Measurements from ENCODE around the gene FYN. TPM values are rescaled to one million over a fixed set of nuclear protein-coding genes. Genes with fewer than 3 reads are reported as not detected.

The FYN gene
- polyA plus RNA-seq, 1 donor (not counting 4 experiments of a cell fraction or from before 2014, with no cell fraction given): 24.7 TPM

- Histone ChIP-seq H3K4me2 (ENCODE audit: control insufficient read depth, extremely low read depth, insufficient read depth, low read depth, low read length) (no peak overlapping the region), H3K27me3 (ENCODE audit: control insufficient read depth, extremely low read depth, insufficient read depth, low read length) (no peaks in the 10 kb centered on the region), H4K20me1 (ENCODE audit: control insufficient read depth, extremely low read depth, insufficient read depth, low read length) (no peaks in the 10 kb centered on the region), H3K9ac (ENCODE audit: control insufficient read depth, extremely low read depth, insufficient read depth, low read length) (no peak overlapping the region), H2AFZ (ENCODE audit: control insufficient read depth, low read length) (no peak overlapping the region), H3K9me3 (ENCODE audit: control insufficient read depth, low read depth, low read length) (no peaks in the 10 kb centered on the region), H3K36me3 (ENCODE audit: control insufficient read depth in 2 of 2, extremely low read depth in 1 of 2, insufficient read depth in 2 of 2, low read length in 2 of 2) (peaks cover 1 to 5% of the 10 kb centered on the region in 2 experiments), H3K79me2 (ENCODE audit: control insufficient read depth, insufficient read depth, low read length) (peaks cover 3% of the 10 kb centered on the region), H3K4me3 (ENCODE audit: control insufficient read depth in 2 of 3, extremely low read depth in 1 of 3, insufficient read depth in 2 of 3, low read depth in 1 of 3, low read length in 3 of 3) (no peak overlapping the region), H3K9me1 (ENCODE audit: control insufficient read depth, extremely low read depth, insufficient read depth, low read length) (no peaks in the 10 kb centered on the region), H3K4me1 (ENCODE audit: control insufficient read depth, extremely low read depth, insufficient read depth, low read length) (no peaks in the 10 kb centered on the region), H3K27ac (ENCODE audit: control insufficient read depth, insufficient read depth, low read length) (no peak overlapping the region)
- dilution Hi-C loops (cut with MboI; ENCODE audit: extremely low pct_ligation_motif_present, low sequenced_read_pairs): no loop called here
- no peak for DNase-seq (ENCODE audit: low read depth, low spot score)
- TF ChIP-seq CTCF (optimal IDR thresholded peaks at IDR 0.05 in 1 of 3, IDR thresholded peaks at IDR 0.05 in 1 of 3, conservative IDR thresholded peaks at IDR 0.05 in 1 of 3; ENCODE audit: extremely low read depth in 1 of 3, insufficient read depth in 2 of 3, low read length in 3 of 3) (no peak), EZH2 (IDR thresholded peaks at IDR 0.05; ENCODE audit: low read length) (no peak)
- FAIRE-seq: no peak
Observed at GRCh38 chr6:111844376-111844775, 28.9 kb downstream of the FYN start.

DNA sequence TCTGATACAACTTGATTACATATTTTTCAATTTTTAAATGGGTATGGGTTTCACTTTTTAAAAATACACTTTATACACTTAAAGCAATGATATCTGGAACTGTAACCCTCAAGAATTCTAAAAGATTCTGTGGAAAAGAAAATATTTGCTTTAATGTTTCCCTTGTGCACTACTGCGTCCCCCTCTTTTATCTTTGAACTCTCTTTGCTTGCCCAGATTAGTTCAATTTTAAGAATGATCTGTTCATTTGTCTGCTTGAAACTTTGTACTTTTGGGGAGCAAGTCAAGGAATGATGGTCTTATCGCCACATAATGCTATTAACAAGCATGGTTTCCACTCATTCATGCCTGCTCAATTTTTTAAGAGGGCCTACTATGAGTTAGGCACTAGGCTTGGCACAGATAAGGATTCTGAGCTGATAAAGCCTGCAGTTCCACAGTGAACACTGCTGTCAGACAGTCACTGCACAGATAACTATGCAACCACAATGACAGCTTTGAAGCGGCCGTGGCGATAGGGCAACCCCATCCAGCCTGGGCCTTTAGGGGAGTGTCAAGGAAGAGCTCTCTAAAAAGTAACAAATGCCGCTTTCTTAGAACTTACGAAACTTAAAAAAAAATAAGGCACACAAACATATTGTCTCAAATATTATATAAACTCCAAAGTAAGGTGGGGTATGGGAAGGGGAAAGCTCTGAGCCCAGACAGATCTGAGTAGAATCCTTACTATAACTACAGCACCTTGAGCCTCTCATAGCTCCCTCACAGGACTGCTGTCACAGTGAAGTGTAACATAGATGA is 29.7 kb downstream of the FYN start:
- Histone ChIP-seq H3K4me2 (ENCODE audit: control insufficient read depth, extremely low read depth, insufficient read depth, low read depth, low read length) (no peak overlapping the region), H3K9ac (ENCODE audit: control insufficient read depth, extremely low read depth, insufficient read depth, low read length) (no peak overlapping the region), H3K4me1 (ENCODE audit: control insufficient read depth, extremely low read depth, insufficient read depth, low read length) (no peaks in the 10 kb centered on the region), H4K20me1 (ENCODE audit: control insufficient read depth, extremely low read depth, insufficient read depth, low read length) (no peaks in the 10 kb centered on the region), H3K79me2 (ENCODE audit: control insufficient read depth, insufficient read depth, low read length) (no peaks in the 10 kb centered on the region), H3K27me3 (ENCODE audit: control insufficient read depth, extremely low read depth, insufficient read depth, low read length) (no peaks in the 10 kb centered on the region), H3K9me1 (ENCODE audit: control insufficient read depth, extremely low read depth, insufficient read depth, low read length) (no peaks in the 10 kb centered on the region), H2AFZ (ENCODE audit: control insufficient read depth, low read length) (no peak overlapping the region), H3K36me3 (ENCODE audit: control insufficient read depth in 2 of 2, extremely low read depth in 1 of 2, insufficient read depth in 2 of 2, low read length in 2 of 2) (peaks cover 1 to 5% of the 10 kb centered on the region in 2 experiments), H3K9me3 (ENCODE audit: control insufficient read depth, low read depth, low read length) (no peaks in the 10 kb centered on the region), H3K27ac (ENCODE audit: control insufficient read depth, insufficient read depth, low read length) (no peak overlapping the region), H3K4me3 (ENCODE audit: control insufficient read depth in 2 of 3, extremely low read depth in 1 of 3, insufficient read depth in 2 of 3, low read depth in 1 of 3, low read length in 3 of 3) (no peak overlapping the region)
- dilution Hi-C loops (cut with MboI; ENCODE audit: extremely low pct_ligation_motif_present, low sequenced_read_pairs): no loop called here
- DNase-seq (ENCODE audit: low read depth, low spot score) (no peak), FAIRE-seq (no peak)
- TF ChIP-seq CTCF (optimal IDR thresholded peaks at IDR 0.05 in 1 of 3, IDR thresholded peaks at IDR 0.05 in 1 of 3, conservative IDR thresholded peaks at IDR 0.05 in 1 of 3; ENCODE audit: extremely low read depth in 1 of 3, insufficient read depth in 2 of 3, low read length in 3 of 3) (no peak), EZH2 (IDR thresholded peaks at IDR 0.05; ENCODE audit: low read length) (no peak)
